OCI-LY1 (cell line): ENCODE measurements around the gene FAM9B.

ENCODE experiments used
- H2AFZ ChIP-seq: fragments of 200-600 bp; sonication (generic), shearing (Covaris generic); 2 replicates; pipeline ENCODE4 v1.6.0; 2014; ENCODE audit warnings: antibody characterized with exemption, mild to moderate bottlenecking, low read length
- H3F3A ChIP-seq: fragments of 200-600 bp; sonication (generic), shearing (Covaris generic); 2 replicates; pipeline ENCODE4 v1.6.0; 2014; ENCODE audit warnings: mild to moderate bottlenecking, antibody characterized with exemption, low read length, moderate library complexity; ENCODE audit not compliant: insufficient read depth
- H3K27ac ChIP-seq: fragments of 200-600 bp; sonication (generic); 2 replicates; pipeline ENCODE4 v1.5.1; 2014; ENCODE audit warnings: low read length, mixed run types, mild to moderate bottlenecking, low read depth; ENCODE audit not compliant: poor library complexity, severe bottlenecking
- H3K27me3 ChIP-seq: fragments of 200-600 bp; sonication (generic); 2 replicates; pipeline ENCODE4 v1.6.0; 2014; ENCODE audit warnings: antibody characterized with exemption, mild to moderate bottlenecking, low read length, moderate library complexity; ENCODE audit not compliant: insufficient read depth
- H3K36me3 ChIP-seq: fragments of 200-600 bp; sonication (generic); 2 replicates; pipeline ENCODE4 v1.6.1; 2014; ENCODE audit warnings: mild to moderate bottlenecking, antibody characterized with exemption, low read length, moderate library complexity, mixed read lengths; ENCODE audit not compliant: insufficient read depth
- H3K4me1 ChIP-seq: fragments of 200-600 bp; sonication (generic); 2 replicates; pipeline ENCODE4 v1.5.1; 2014; ENCODE audit warnings: mild to moderate bottlenecking, low read length, moderate library complexity; ENCODE audit not compliant: insufficient read depth, severe bottlenecking
- H3K4me2 ChIP-seq: fragments of 200-600 bp; sonication (generic), shearing (Covaris generic); 2 replicates; pipeline ENCODE4 v1.6.1; 2014; ENCODE audit warnings: low read length
- H3K4me3 ChIP-seq: fragments of 200-600 bp; sonication (generic); 2 replicates; pipeline ENCODE4 v1.5.1; 2014; ENCODE audit warnings: low read length, low read depth, mild to moderate bottlenecking, mixed read lengths; ENCODE audit not compliant: poor library complexity, severe bottlenecking
- H3K79me2 ChIP-seq: fragments of 200-600 bp; shearing (Covaris generic); 2 replicates; pipeline ENCODE4 v1.6.1; 2016; ENCODE audit warnings: mixed run types, low read length, mixed read lengths; ENCODE audit not compliant: insufficient read depth
- H3K9ac ChIP-seq: fragments of 200-600 bp; sonication (generic), shearing (Covaris generic); 2 replicates; pipeline ENCODE4 v1.6.1; 2014; ENCODE audit warnings: mild to moderate bottlenecking, low read length, mixed read lengths
- H3K9me2 ChIP-seq: fragments of 200-600 bp; sonication (generic), shearing (Covaris generic); 2 replicates; pipeline ENCODE4 v1.6.1; 2014; ENCODE audit warnings: low read depth, mild to moderate bottlenecking, low read length, mixed read lengths
- H3K9me3 ChIP-seq: fragments of 200-600 bp; shearing (Covaris generic); 2 replicates; pipeline ENCODE4 v1.6.1; 2014; ENCODE audit warnings: low read length, mixed read lengths
- H4K20me1 ChIP-seq: fragments of 200-600 bp; sonication (generic), shearing (Covaris generic); 2 replicates; pipeline ENCODE4 v1.6.0; 2016; ENCODE audit warnings: mild to moderate bottlenecking, low read length; ENCODE audit not compliant: insufficient read depth
- CTCF ChIP-seq: fragments of 200-600 bp; sonication (generic), shearing (Covaris generic); IDR thresholded peaks from 2 replicates; pipeline ENCODE4 v1.5.1; 2017; ENCODE audit warnings: mild to moderate bottlenecking, antibody characterized with exemption, low read length, moderate library complexity, mixed read lengths
- EZH2 ChIP-seq: fragments of 200-600 bp; sonication (generic), shearing (Covaris generic); IDR thresholded peaks from 2 replicates; pipeline ENCODE4 v1.8.0; 2017; ENCODE audit warnings: borderline replicate concordance, mixed run types, mild to moderate bottlenecking, antibody characterized with exemption, low read length, moderate library complexity, mixed read lengths

FAM9B gene

GRCh38 chrX:9052081-9052480, 18.2 kb upstream of the FAM9B start:
- Histone ChIP-seq H2AFZ (no peak overlapping the region), H3K27ac (no peak overlapping the region), H3K4me1 (peaks cover 4% of the 10 kb centered on the region), H3F3A (no peaks in the 10 kb centered on the region), H3K9ac (no peak overlapping the region), H4K20me1 (no peaks in the 10 kb centered on the region), H3K27me3 (no peaks in the 10 kb centered on the region), H3K36me3 (no peaks in the 10 kb centered on the region), H3K4me2 (no peak overlapping the region), H3K9me2 (no peaks in the 10 kb centered on the region), H3K79me2 (no peaks in the 10 kb centered on the region), H3K4me3 (no peak overlapping the region), H3K9me3 (no peaks in the 10 kb centered on the region)
- TF ChIP-seq CTCF (no peak), EZH2 (no peak)

GRCh38 chrX:9050331-9050730, 16.4 kb upstream of the FAM9B start:
- Histone ChIP-seq H3K4me2 (no peak overlapping the region), H3K27ac (no peak overlapping the region), H3K27me3 (no peaks in the 10 kb centered on the region), H3K36me3 (no peaks in the 10 kb centered on the region), H3K9ac (no peak overlapping the region), H2AFZ (no peak overlapping the region), H3K4me1 (peaks cover 4% of the 10 kb centered on the region), H3K9me3 (no peaks in the 10 kb centered on the region), H3K4me3 (no peak overlapping the region), H4K20me1 (no peaks in the 10 kb centered on the region), H3K79me2 (no peaks in the 10 kb centered on the region), H3F3A (no peaks in the 10 kb centered on the region), H3K9me2 (no peaks in the 10 kb centered on the region)
- no peak for TF ChIP-seq EZH2
- TF ChIP-seq CTCF: no peak

- no peaks in the 10 kb centered on the region for H3K27me3 ChIP-seq
- H3K4me3 ChIP-seq: no peak overlapping the region
- H3K4me1 ChIP-seq: no peaks in the 10 kb centered on the region
- no peak overlapping the region for H3K27ac ChIP-seq
- TF ChIP-seq EZH2: no peak
- TF ChIP-seq CTCF: no peak
- H3K9me2 ChIP-seq: no peaks in the 10 kb centered on the region
- no peak overlapping the region for H2AFZ ChIP-seq
- no peaks in the 10 kb centered on the region for H3K9me3 ChIP-seq
- H3K4me2 ChIP-seq: no peak overlapping the region
- H3K36me3 ChIP-seq: no peaks in the 10 kb centered on the region
- H3K9ac ChIP-seq: no peak overlapping the region
- no peaks in the 10 kb centered on the region for H3K79me2 ChIP-seq
- H3F3A ChIP-seq: no peaks in the 10 kb centered on the region
- no peaks in the 10 kb centered on the region for H4K20me1 ChIP-seq
These were observed 14.9 kb upstream of the FAM9B start for GRCh38 chrX:9048801-9049200.
